ENCODE measurements around the gene NEK4.

- TF ChIP-seq CTCF (IDR thresholded peaks at IDR 0.05) = no peak
- no peak for TF ChIP-seq POLR2A (IDR thresholded peaks at IDR 0.05)
Observed at GRCh38 chr3:52791366-52791765, 20.6 kb upstream of the NEK4 start.
